K562 (cell line): ENCODE measurements around the gene PHOSPHO1. TPM values are rescaled to one million over a fixed set of nuclear protein-coding genes. Genes with fewer than 3 reads are reported as not detected.

Experiments used
- ETS2 ChIP-seq: IDR thresholded peaks from 2 replicates; pipeline ENCODE4 v1.6.1; 2016; ENCODE audit warnings: borderline replicate concordance, missing genetic modification characterization, mild to moderate bottlenecking, moderate library complexity, missing compliant biosample characterization; ENCODE audit not compliant: poor library complexity, severe bottlenecking
- GMEB1 ChIP-seq: fragments of 250-450 bp; sonication (Bioruptor Pico); IDR thresholded peaks from 2 replicates; pipeline ENCODE4 v1.4.0; 2020; ENCODE audit warnings: mild to moderate bottlenecking
- HDAC1 ChIP-seq, 2 experiments: fragments of 450-650 bp; IDR thresholded peaks; 2 replicates each; pipeline ENCODE4 v1.6.1; 2016 to 2017; ENCODE audit warnings: inconsistent platforms in 1 of 2, mild to moderate bottlenecking in 1 of 2, moderate library complexity in 1 of 2
- MBD1 ChIP-seq: fragments of 250-450 bp; sonication (Bioruptor Pico); IDR thresholded peaks from 2 replicates; pipeline ENCODE4 v1.8.0; 2022; ENCODE audit warnings: inconsistent platforms
- MGA ChIP-seq: fragments of 450-650 bp; IDR thresholded peaks from 2 replicates; pipeline ENCODE4 v1.6.1; 2016; ENCODE audit warnings: mild to moderate bottlenecking, moderate library complexity
- MLLT1 ChIP-seq, 2 experiments: fragments of 450-650 bp; IDR thresholded peaks; 2 replicates each; pipeline ENCODE4 v1.6.1; 2016
- PHF21A ChIP-seq: fragments of 450-650 bp; IDR thresholded peaks from 2 replicates; pipeline ENCODE4 v1.6.1; 2017; ENCODE audit warnings: low read depth, borderline replicate concordance
- SRSF7 ChIP-seq: fragments of 200-400 bp; formaldehyde crosslinking; optimal IDR thresholded peaks from 2 replicates; pipeline ENCODE3; 2017; ENCODE audit warnings: mild to moderate bottlenecking, low read depth, low read length
- ZFP1 ChIP-seq: fragments of 450-650 bp; formaldehyde crosslinking; IDR thresholded peaks from 2 replicates; pipeline ENCODE4 v1.4.0; 2020; ENCODE audit warnings: mild to moderate bottlenecking, mixed read lengths
- ZNF696 ChIP-seq: fragments of 250-450 bp; sonication (Bioruptor Pico); conservative IDR thresholded peaks from 2 replicates; pipeline ENCODE4 v1.4.0; 2020; ENCODE audit warnings: mild to moderate bottlenecking, moderate library complexity
- ZNF707 ChIP-seq: fragments of 250-450 bp; sonication (Bioruptor Pico); conservative IDR thresholded peaks from 2 replicates; pipeline ENCODE4 v1.8.0; 2022; ENCODE audit warnings: inconsistent platforms, mild to moderate bottlenecking, moderate library complexity
- polyA plus RNA-seq, 8 experiments: library from polyadenylated mRNA; depleted of rRNA in 4 of 8; stranded (reverse) in 5 of 8; unstranded in 3 of 8; fragments of >200 nt; fragmentation: Nextera tagmentation in 2 of 8; fragmentation: Illumina TruSeq in 1 of 8; extraction: Ambion mirVana in 2 of 8; extraction: Trizol in 1 of 8; gene quantifications; 2 replicates each; pipeline versions ENCODE4 v1.2.1 to v1.2.3, GENCODE V29; 2011 to 2014; ENCODE audit warnings: inconsistent platforms in 1 of 8, missing spikeins in 1 of 8
- total RNA-seq, 7 experiments: library from RNA; depleted of rRNA in 6 of 7; stranded (reverse); fragments of >200 nt in 6 of 7; fragmentation: Illumina TruSeq in 2 of 7; extraction: Trizol in 2 of 7; gene quantifications; 2 replicates each; pipeline versions ENCODE4 v1.2.1 to v1.2.3, GENCODE V29; 2011 to 2021; ENCODE audit warnings: low replicate concordance in 1 of 7

The PHOSPHO1 gene
- total and polyA plus RNA-seq, 9 of the 15 experiments (the other 6 are each of a cell fraction or from before 2014, with no cell fraction given), result 0.06 to 0.07 TPM; not detected in 7

- TF ChIP-seq MBD1 (0 out of 2 replicates have a peak, but pooled peaks have one; percentile 23), PHF21A (no peak), ZFP1 (CRISPR knock-in tag) (no peak), ZNF696 (no peak), ETS2 (tag) (no peak), GMEB1 (no peak), MLLT1 (IDR thresholded peaks at IDR 0.05) (0 out of 4 replicates have a peak, but pooled peaks of 1 of the 2 experiments have one; percentile 5), MGA (no peak), SRSF7 (no peak), ZNF707 (no peak), HDAC1 (IDR thresholded peaks at IDR 0.05) (no peak)
These were observed 30.3 kb upstream of the PHOSPHO1 start (continued) for GRCh38 chr17:49260817-49261291.
